IMR-90 (cell line): ENCODE data around the gene DISC1.

ENCODE experiments used
- BHLHE40 ChIP-seq: fragments of 150-350 bp; IDR thresholded peaks from 2 replicates; pipeline ENCODE4 v1.6.1; 2016; ENCODE audit warnings: mild to moderate bottlenecking, low read depth, low read length
- MAFK ChIP-seq: IDR thresholded peaks from 2 replicates; pipeline ENCODE4 v1.6.1; 2012; ENCODE audit warnings: low read depth, low read length, improper control_type of control experiment
- MXI1 ChIP-seq: IDR thresholded peaks from 2 replicates; pipeline ENCODE4 v1.6.1; 2012; ENCODE audit warnings: low read depth, mild to moderate bottlenecking, low read length, moderate library complexity, borderline replicate concordance
- POLR2A ChIP-seq: IDR thresholded peaks from 2 replicates; pipeline ENCODE4 v1.6.1; 2012; ENCODE audit warnings: mild to moderate bottlenecking, low read depth, low read length
- RCOR1 ChIP-seq: IDR thresholded peaks from 2 replicates; pipeline ENCODE4 v1.6.1; 2012; ENCODE audit warnings: mild to moderate bottlenecking, low read length, improper control_type of control experiment; ENCODE audit not compliant: insufficient replicate concordance
- RFX5 ChIP-seq: IDR thresholded peaks from 2 replicates; pipeline ENCODE4 v1.8.0; 2012; ENCODE audit warnings: low read depth, mild to moderate bottlenecking, low read length, moderate library complexity
- TF ChIP-seq, protein P1 (sequence below): conservative IDR thresholded peaks from 2 replicates; pipeline ENCODE4 v1.5.1; 2012; ENCODE audit warnings: mild to moderate bottlenecking, low read depth, low read length, improper control_type of control experiment

DNA sequence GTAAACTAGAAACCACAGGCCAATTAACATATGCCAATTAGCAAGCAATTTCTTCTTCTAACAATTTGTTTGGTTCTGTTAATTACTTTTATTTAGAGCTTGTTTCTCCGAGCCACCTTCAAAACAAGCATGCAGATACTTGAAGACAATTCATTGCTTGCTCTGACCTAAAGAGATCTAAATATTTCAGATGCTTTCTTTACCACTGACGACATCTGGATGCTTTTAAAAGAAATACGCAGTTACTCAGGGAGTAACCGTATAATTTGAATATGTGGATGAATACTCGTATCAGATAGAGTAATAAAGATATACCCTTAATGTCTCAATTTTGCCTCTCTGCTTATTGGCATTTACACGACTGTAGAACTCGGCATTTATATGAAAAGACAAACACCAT lies 390.0 kb downstream of the DISC1 start:
- TF ChIP-seq POLR2A (no peak), MXI1 (no peak), MAFK (no peak), RFX5 (no peak), BHLHE40 (no peak), RCOR1 (no peak)
- TF ChIP-seq, protein P1, sequence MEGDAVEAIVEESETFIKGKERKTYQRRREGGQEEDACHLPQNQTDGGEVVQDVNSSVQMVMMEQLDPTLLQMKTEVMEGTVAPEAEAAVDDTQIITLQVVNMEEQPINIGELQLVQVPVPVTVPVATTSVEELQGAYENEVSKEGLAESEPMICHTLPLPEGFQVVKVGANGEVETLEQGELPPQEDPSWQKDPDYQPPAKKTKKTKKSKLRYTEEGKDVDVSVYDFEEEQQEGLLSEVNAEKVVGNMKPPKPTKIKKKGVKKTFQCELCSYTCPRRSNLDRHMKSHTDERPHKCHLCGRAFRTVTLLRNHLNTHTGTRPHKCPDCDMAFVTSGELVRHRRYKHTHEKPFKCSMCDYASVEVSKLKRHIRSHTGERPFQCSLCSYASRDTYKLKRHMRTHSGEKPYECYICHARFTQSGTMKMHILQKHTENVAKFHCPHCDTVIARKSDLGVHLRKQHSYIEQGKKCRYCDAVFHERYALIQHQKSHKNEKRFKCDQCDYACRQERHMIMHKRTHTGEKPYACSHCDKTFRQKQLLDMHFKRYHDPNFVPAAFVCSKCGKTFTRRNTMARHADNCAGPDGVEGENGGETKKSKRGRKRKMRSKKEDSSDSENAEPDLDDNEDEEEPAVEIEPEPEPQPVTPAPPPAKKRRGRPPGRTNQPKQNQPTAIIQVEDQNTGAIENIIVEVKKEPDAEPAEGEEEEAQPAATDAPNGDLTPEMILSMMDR = no peak
